ENCODE measurements around the gene PCDHGA6. TPM values are rescaled to one million over a fixed set of nuclear protein-coding genes. Genes with fewer than 3 reads are reported as not detected.

PCDHGA6 gene
- total RNA-seq, 1 experiment from 2014 or later, result 0.07 TPM

- no peak for TF ChIP-seq CTCF (IDR thresholded peaks at IDR 0.05 in 2 of 3, conservative IDR thresholded peaks at IDR 0.05 in 1 of 3; ENCODE audit: borderline replicate concordance in 1 of 3, insufficient read depth in 1 of 3, low read depth in 2 of 3, low read length in 2 of 3)
- no peak overlapping the region for H3K4me2 ChIP-seq (ENCODE audit: low read length)
- ChIA-PET RAD21 (ENCODE audit: low non-redundant PET in 1 of 2, low total read pairs in 2 of 2, uncharacterized antibody in 2 of 2, unreplicated experiment in 2 of 2) (no interaction called here), POLR2A (no interaction called here), CTCF (no interaction called here)
- no peaks in the 10 kb centered on the region for H3K4me1 ChIP-seq (ENCODE audit: control insufficient read depth in 1 of 2, insufficient read depth in 2 of 2, low read length in 2 of 2)
- peaks cover 4% of the 10 kb centered on the region in 2 experiments; a peak in 2 of 4 replicates for H3K9me3 ChIP-seq (ENCODE audit: control insufficient read depth in 1 of 2, insufficient read depth in 1 of 2, low read depth in 1 of 2, low read length in 2 of 2)
- intact Hi-C loops (cut with micrococcal nuclease), result no loop called here
- H3K36me3 ChIP-seq (ENCODE audit: control insufficient read depth in 1 of 2, insufficient read depth in 2 of 2, low read length in 2 of 2), result no peaks in the 10 kb centered on the region
- no peak for DNase-seq (ENCODE audit: low read depth, low spot score)
- no peak overlapping the region for H3K9ac ChIP-seq (ENCODE audit: low read length)
- no peak overlapping the region for H2AFZ ChIP-seq (ENCODE audit: low read depth, low read length, poor library complexity, severe bottlenecking)
- no peak overlapping the region for H3K27ac ChIP-seq (ENCODE audit: low read depth, low read length)
- no peak overlapping the region for H3K4me3 ChIP-seq (replicated peaks in 1 of 2; ENCODE audit: low read depth in 1 of 2, low read length in 2 of 2)
- no peaks in the 10 kb centered on the region for H3K79me2 ChIP-seq (ENCODE audit: insufficient read depth, low read length)
- no peaks in the 10 kb centered on the region for H4K20me1 ChIP-seq (ENCODE audit: insufficient read depth)
- no peaks in the 10 kb centered on the region for H3K27me3 ChIP-seq (ENCODE audit: insufficient read depth, low read length)
- H3K9me2 ChIP-seq (ENCODE audit: insufficient read depth), result no peaks in the 10 kb centered on the region
- ATAC-seq, result no peak
- BruUV-seq (replicated peaks), result no TSS peak
These were observed 30.9 kb upstream of the PCDHGA6 start for GRCh38 chr5:141342773-141343172.

- Histone ChIP-seq H3K4me2 (ENCODE audit: low read length) (no peak within 1 kb of the TSS), H4K20me1 (ENCODE audit: insufficient read depth) (no peaks in the 10 kb centered on the region), H3K4me3 (replicated peaks in 1 of 2; ENCODE audit: low read depth in 1 of 2, low read length in 2 of 2) (no peak within 1 kb of the TSS), H3K27me3 (ENCODE audit: insufficient read depth, low read length) (no peaks in the 10 kb centered on the region), H3K27ac (ENCODE audit: low read depth, low read length) (no peak within 1 kb of the TSS), H2AFZ (ENCODE audit: low read depth, low read length, poor library complexity, severe bottlenecking) (no peak within 1 kb of the TSS), H3K4me1 (ENCODE audit: control insufficient read depth in 1 of 2, insufficient read depth in 2 of 2, low read length in 2 of 2) (no peaks in the 10 kb centered on the region), H3K9me3 (ENCODE audit: control insufficient read depth in 1 of 2, insufficient read depth in 1 of 2, low read depth in 1 of 2, low read length in 2 of 2) (peaks cover 4% of the 10 kb centered on the region in 2 experiments; a peak in 2 of 4 replicates), H3K9me2 (ENCODE audit: insufficient read depth) (no peaks in the 10 kb centered on the region), H3K79me2 (ENCODE audit: insufficient read depth, low read length) (no peaks in the 10 kb centered on the region), H3K36me3 (ENCODE audit: control insufficient read depth in 1 of 2, insufficient read depth in 2 of 2, low read length in 2 of 2) (no peaks in the 10 kb centered on the region), H3K9ac (ENCODE audit: low read length) (no peak within 1 kb of the TSS)
- ChIA-PET CTCF (no interaction called here), POLR2A (no interaction called here), RAD21 (ENCODE audit: low non-redundant PET in 1 of 2, low total read pairs in 2 of 2, uncharacterized antibody in 2 of 2, unreplicated experiment in 2 of 2) (no interaction called here)
- DNase-seq (ENCODE audit: low read depth, low spot score) (no peak), ATAC-seq (no peak)
- no TSS peak for BruUV-seq (replicated peaks)
- intact Hi-C loops (cut with micrococcal nuclease), result no loop called here
- TF ChIP-seq CTCF (IDR thresholded peaks at IDR 0.05 in 2 of 3, conservative IDR thresholded peaks at IDR 0.05 in 1 of 3; ENCODE audit: borderline replicate concordance in 1 of 3, insufficient read depth in 1 of 3, low read depth in 2 of 3, low read length in 2 of 3), result peak in 2 of 3 experiments; percentile 15 to 31; a peak in 2 of 6 replicates
- TF ChIP-seq RAD21 (IDR thresholded peaks at IDR 0.05; ENCODE audit: low read depth), result peak; percentile 19; the same call in 1 of the 2 replicates
- no peak for TF ChIP-seq MAX (IDR thresholded peaks at IDR 0.05)
These were observed 30.3 kb upstream of the PCDHGA6 start, which contains the start of gene PCDHGA3 for GRCh38 chr5:141343242-141343952. Gene PCDHGA3, plus strand, starts transcription at chr5:141343829. Its CDS starts 205 bp downstream, at chr5:141344034.
